K562 (cell line): ENCODE data around the gene OR11A1.

ENCODE experiments used
- CTCF ChIP-seq, 3 experiments: IDR thresholded peaks in 2 of 3; conservative IDR thresholded peaks in 1 of 3; 2 replicates each; pipeline ENCODE4 v1.5.1; 2011 to 2012; ENCODE audit warnings: low read length in 3 of 3, mild to moderate bottlenecking in 3 of 3, control low read depth in 2 of 3, improper control_type of control experiment in 1 of 3, inconsistent platforms in 1 of 3, low read depth in 1 of 3, mixed read lengths in 1 of 3, moderate library complexity in 1 of 3; ENCODE audit not compliant: insufficient read depth in 2 of 3
- E2F1 ChIP-seq: sonication (generic); formaldehyde crosslinking; IDR thresholded peaks from 2 replicates; pipeline ENCODE4 v1.8.1; 2023; ENCODE audit warnings: mild to moderate bottlenecking, missing genetic modification reagents, moderate library complexity
- FOXA3 ChIP-seq, 2 experiments: fragments of 450-650 bp in 1 of 2; sonication (generic) in 1 of 2; formaldehyde crosslinking; IDR thresholded peaks in 1 of 2; conservative IDR thresholded peaks in 1 of 2; 2 replicates each; pipeline versions ENCODE4 v1.4.0 to v1.8.0; 2020 to 2022; ENCODE audit warnings: mild to moderate bottlenecking in 2 of 2, missing genetic modification reagents in 1 of 2
- GATAD2A ChIP-seq: fragments of 450-650 bp; IDR thresholded peaks from 2 replicates; pipeline ENCODE4 v1.6.1; 2017
- HCFC1 ChIP-seq: IDR thresholded peaks from 2 replicates; pipeline ENCODE4 v1.6.1; 2012; ENCODE audit warnings: low read depth, low read length, improper control_type of control experiment
- HMGXB4 ChIP-seq: sonication (generic); formaldehyde crosslinking; IDR thresholded peaks from 2 replicates; pipeline ENCODE4 v1.8.1; 2023; ENCODE audit warnings: mild to moderate bottlenecking, missing genetic modification reagents
- NFXL1 ChIP-seq: fragments of 450-650 bp; formaldehyde crosslinking; IDR thresholded peaks from 2 replicates; pipeline ENCODE4 v1.4.0; 2021; ENCODE audit warnings: mild to moderate bottlenecking
- PTBP1 ChIP-seq: fragments of 200-400 bp; formaldehyde crosslinking; IDR thresholded peaks from 2 replicates; pipeline ENCODE4 v1.6.1; 2017; ENCODE audit warnings: low read depth, low read length
- REST ChIP-seq, 2 experiments: fragments of 450-650 bp; formaldehyde crosslinking in 1 of 2; IDR thresholded peaks; 2 replicates each; pipeline versions ENCODE4 v1.4.0 to v1.6.1; 2014 to 2020; ENCODE audit warnings: mild to moderate bottlenecking in 2 of 2, borderline replicate concordance in 1 of 2, low read depth in 1 of 2
- SIN3A ChIP-seq, 2 experiments: fragments of 150-350 bp in 1 of 2; IDR thresholded peaks; 2 replicates each; pipeline ENCODE4 v1.6.1; 2011 to 2016; ENCODE audit warnings: borderline replicate concordance in 2 of 2, low read depth in 2 of 2, low read length in 2 of 2, mild to moderate bottlenecking in 2 of 2, moderate library complexity in 2 of 2; ENCODE audit not compliant: control insufficient read depth in 1 of 2
- TCF15 ChIP-seq: fragments of 250-450 bp; sonication (Bioruptor Pico); IDR thresholded peaks from 2 replicates; pipeline ENCODE4 v1.8.0; 2022; ENCODE audit warnings: moderate library complexity, mild to moderate bottlenecking, inconsistent platforms
- TCF7L2 ChIP-seq: fragments of 150-350 bp; IDR thresholded peaks from 2 replicates; pipeline ENCODE4 v1.6.1; 2016; ENCODE audit warnings: low read depth, mild to moderate bottlenecking, low read length, moderate library complexity
- ZSCAN29 ChIP-seq: fragments of 450-650 bp; IDR thresholded peaks from 2 replicates; pipeline ENCODE4 v1.6.1; 2017

GRCh38 chr6:29465279-29465678 is 8.4 kb upstream of the OR11A1 start:
- no peak for TF ChIP-seq HCFC1
- TF ChIP-seq TCF15: no peak
- TF ChIP-seq FOXA3 (CRISPR knock-in tag; conservative IDR thresholded peaks at IDR 0.05 in 1 of 2, IDR thresholded peaks at IDR 0.05 in 1 of 2): no peak
- no peak for TF ChIP-seq GATAD2A
- no peak for TF ChIP-seq TCF7L2
- TF ChIP-seq PTBP1: no peak
- TF ChIP-seq E2F1 (CRISPR knock-in tag): no peak
- no peak for TF ChIP-seq SIN3A (IDR thresholded peaks at IDR 0.05; ENCODE audit: borderline replicate concordance in 2 of 2, control insufficient read depth in 1 of 2, low read depth in 2 of 2, low read length in 2 of 2)
- TF ChIP-seq CTCF (IDR thresholded peaks at IDR 0.05 in 2 of 3, conservative IDR thresholded peaks at IDR 0.05 in 1 of 3; ENCODE audit: insufficient read depth in 2 of 3, low read depth in 1 of 3, low read length in 3 of 3): no peak
- no peak for TF ChIP-seq HMGXB4 (CRISPR knock-in tag)
- no peak for TF ChIP-seq NFXL1 (CRISPR knock-in tag)
- TF ChIP-seq ZSCAN29: no peak
- no peak for TF ChIP-seq REST (IDR thresholded peaks at IDR 0.05; ENCODE audit: borderline replicate concordance)
- TF ChIP-seq REST (CRISPR knock-in tag; IDR thresholded peaks at IDR 0.05; ENCODE audit: low read depth): no peak
